Activated CD4-positive, alpha-beta T cell treated with anti-CD3 and anti-CD28 coated beads, Interleukin-2, amount 50 U/mL, for 16 hours (primary cell): Measurements from ENCODE around the gene HOXB13.

ENCODE experiments used
- DNase-seq: peaks from one replicate; pipeline ENCODE4 v3.0.0-alpha.2; 2020

HOXB13 gene

DNA sequence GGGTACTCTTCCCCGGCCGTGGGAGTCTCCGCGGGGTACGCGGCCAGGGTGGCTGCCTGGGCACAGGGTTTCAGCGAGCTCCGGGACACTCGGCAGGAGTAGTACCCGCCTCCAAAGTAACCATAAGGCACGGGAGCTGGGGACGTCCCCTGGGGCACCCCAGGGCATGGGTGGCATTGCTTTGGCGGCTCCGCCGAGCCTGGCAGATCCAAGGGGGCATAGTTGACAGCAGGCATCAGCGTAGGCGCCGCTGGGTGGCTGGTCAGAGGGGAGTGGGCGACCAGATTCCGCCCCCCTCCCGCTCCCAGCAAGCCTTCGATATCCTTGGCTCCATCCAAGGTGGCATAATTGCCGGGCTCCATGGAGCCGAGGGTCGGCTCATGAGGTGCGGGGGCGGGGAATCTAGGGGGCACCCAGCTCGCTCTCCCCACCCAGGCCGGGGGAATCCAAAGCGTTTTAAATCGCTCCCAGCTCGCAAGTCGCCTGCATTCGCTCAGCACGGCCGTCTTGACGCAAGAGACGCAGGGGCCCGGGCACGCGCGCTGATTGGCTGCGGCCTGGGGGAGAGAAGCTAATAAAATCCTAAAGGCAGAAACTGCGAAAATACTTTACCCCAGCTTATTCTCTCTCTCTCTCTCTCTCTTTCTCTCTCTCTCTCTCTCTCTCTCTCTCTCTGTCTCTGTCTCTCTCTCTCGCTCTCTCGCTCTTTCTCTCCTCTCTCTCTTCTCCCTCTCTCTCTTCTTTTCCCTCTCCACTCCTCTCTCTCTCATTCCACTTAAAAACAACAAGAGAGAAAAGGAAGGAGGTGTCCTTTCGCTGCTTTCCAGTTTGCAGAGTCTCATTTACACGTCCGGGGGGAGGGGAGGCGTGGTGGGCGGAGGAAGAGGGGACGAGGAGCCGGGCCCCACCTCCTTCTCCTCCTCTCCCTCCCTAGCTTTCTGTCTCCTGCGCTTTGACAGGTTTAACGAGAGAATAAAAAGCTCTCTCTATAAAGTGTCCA, at the start of gene HOXB13:
Gene HOXB13, minus strand, starts transcription at position 519 of the 1,000 bp plus-strand sequence. Its CDS starts 157 bp downstream, at position 362.
- peak; percentile 41 for DNase-seq

DNA sequence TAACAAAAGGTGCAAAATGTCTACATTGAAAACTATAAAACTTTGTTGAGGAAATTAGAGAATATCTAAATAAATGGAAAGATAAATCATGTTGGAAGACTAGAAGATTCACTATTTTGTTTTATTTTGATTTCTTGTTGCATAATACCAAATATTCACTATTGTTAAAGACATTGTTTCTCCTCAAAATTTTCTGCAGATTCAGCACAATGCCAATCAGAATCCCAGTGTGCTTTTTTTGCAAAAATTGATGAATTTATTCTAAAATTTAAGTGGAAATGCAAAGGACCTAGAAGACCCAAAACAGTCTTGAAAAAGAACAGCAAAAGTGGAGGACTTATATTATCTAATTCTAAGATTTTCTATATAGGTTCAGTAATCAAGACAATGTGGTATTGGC, 48.1 kb upstream of the HOXB13 start:
- DNase-seq: no peak

DNA sequence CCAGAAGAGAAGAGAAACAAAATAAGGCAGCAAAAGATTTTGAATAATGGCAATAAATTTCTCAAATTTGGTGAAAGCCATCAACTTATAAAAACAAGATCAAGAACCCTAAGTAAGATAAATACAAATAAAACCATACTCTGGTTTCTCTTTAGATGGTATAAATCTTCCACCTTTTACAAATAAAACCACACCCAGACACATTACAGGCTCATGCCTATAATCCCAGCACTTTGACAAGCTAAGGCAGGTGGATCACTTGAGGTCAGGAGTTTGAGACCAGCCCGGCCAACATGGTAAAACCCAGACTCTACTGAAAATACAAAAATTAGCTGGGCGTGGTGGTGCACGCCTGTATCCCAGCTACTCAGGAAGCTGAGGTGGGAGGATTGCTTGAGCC, 44.7 kb upstream of the HOXB13 start:
- no peak for DNase-seq

DNA sequence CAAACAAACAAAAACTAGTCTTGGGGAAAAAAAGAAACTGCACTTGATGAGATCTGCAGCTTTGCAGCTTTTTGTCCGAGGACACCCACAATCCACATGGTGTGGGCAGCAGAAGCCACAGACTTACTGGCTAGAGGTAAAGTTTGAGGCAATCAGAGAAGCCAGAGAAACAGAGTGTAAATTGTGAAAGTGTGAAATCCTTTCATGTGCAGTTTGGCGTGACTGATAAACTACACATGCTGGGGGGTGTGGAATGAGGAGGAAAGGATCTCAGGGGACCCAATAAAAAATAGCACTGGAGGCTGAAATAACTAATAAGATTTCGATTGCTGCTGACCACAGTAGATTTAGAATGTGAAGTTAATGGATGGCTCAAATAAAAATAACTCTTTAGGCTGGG, 42.4 kb upstream of the HOXB13 start:
- no peak for DNase-seq

DNA sequence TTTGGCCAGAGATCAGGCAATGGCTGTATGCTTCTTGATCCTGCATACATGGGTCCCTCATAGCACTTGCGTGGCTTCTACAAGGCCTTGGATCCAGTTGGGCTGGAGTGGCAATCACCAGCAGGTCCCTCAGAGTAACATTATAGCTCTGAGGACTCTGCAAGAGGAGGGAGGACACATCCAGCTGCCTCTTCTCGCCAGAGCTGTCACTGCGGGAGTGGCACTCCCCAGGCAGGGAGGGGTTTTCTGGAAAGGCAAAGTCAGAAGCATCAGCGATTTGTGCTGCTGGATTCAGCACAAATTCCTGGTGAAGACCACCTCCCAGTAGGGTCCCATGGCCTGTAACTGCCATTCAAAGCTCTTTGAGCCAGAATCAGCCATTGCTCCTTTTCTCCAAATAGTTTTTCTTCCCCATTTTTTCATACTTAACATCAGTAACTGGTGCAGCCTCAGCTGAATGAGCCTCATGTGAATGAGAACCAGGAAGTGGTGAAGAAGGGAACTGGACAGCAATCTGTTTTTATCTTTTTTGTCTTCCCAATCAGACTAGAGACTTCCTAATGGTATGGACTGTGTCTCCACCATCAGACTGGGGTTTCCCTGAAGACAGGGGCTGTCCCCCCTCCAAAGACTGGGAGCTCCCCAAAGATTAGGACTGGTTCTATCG, 40.6 kb upstream of the HOXB13 start:
- no peak for DNase-seq

DNA sequence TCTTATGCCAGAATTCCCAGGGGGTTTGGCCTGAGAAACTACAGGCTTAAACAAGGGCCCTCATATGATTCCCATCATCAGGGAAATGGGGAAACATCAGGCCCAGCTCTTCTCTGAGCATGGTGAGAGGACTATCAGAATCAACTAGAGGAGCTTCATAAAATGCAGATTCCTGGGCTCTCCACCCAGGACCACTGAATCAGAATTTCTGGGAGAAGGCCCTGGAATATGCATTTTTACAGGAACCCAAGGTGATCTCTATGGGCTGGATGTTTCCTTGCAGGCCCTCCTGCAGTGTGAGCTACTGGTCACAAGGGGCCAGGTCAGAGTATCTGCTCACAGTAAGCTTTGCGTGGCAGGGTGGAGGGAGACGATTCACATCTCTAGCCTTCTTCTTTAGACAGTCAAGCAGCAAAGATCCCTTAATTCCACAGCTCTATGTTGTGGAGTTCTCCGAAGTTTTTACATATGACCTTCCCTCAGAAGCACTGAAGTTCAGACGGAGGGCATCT, 38.8 kb upstream of the HOXB13 start:
- no peak for DNase-seq

DNA sequence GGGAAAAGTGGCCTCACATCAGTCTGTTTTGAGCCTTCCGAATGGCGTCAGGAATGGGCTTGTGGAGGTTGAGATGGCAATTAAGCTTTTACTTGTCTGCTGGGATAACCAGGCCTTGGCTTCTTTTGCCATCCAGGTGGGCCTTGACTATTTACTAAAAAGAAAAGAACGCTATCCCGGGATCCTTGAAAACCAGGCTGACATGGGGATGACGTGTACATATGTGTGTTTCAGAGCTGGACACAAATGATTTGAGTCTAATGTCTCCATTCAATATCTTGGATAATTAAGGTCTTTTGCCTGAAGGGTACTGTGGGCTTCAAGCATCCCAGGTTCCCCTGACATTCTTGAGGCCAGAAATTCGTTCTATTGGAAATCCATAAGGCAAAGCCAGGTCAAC, 32.6 kb upstream of the HOXB13 start:
- DNase-seq: no peak

DNA sequence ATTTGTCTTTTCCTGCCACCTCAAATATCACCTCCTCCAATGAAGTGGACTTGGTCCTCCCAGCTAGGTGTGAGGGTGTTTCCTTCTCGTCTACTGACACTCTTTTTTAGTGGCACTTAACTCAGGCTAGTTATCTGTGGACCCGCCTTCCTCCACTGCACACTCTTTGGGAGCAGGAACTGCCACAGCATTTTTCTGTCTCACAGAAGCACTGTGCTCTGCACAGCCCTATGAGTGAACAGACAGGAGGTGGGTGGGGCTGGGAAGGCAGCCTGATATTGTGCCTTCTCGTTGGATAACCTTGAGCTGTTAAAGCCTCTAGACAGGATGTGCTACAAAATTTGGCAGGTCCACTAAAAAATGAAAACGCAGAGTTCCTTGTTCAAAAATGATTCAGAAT, 31.9 kb upstream of the HOXB13 start:
- DNase-seq: no peak

DNA sequence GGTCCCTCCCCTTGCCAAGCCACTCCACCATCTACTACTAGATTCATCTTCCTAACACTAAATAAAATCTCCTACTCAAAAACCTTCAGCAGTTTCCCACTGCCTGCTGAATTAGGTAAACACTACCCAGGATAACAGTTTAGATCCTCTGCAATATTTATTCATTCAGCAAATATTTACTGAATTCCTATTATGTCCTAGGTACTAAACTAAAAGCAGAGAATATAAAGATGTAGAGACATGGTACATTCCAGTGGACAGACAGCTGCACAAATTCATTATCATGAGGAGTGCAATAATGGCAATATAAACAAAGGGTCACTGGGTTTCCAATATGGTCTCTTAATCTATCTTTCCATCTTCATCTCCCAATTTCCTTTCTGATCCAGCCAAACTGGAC, 30.7 kb upstream of the HOXB13 start:
- no peak for DNase-seq

DNA sequence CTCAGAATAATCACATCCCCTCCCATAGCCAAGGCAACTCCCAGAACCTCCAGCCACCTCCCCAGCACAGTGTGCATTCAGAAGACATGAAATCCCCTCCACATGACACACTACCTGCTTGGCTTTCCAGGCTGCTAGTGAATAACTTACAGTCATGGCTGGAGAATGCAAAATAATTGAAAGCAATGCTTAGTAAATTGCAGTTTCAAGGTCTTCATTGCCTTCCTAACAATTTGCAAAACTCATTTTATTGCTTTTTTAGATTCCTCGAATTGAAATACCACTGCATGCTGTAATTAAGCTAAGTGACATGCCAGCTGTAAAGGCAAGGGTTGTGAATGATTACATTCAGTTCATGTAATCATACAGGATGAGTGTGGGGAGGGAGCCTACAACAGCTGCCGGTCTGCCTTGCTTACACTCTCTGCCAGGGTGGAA, 29.0 kb upstream of the HOXB13 start:
- DNase-seq: no peak

DNA sequence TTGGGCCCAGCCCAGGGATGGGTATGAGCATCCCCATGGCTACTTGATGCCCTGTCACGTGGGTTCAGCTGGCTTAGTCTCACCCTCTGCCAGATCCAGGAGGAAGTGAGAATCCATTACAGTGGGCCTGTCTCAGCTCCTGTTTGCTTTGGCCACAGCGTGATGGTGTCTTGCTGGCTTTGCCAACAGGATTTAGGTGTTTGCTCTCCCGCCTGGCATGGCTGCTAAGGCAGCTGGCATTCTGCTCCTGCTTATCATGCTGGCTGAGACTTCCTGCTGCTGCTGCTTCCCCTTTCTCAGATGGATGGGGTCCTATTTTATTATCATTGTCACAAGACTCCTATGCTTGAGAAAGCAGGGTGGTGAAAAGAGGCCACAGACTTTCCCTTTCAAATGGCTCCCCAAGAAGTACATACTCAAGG, 28.3 kb upstream of the HOXB13 start:
- DNase-seq: no peak

DNA sequence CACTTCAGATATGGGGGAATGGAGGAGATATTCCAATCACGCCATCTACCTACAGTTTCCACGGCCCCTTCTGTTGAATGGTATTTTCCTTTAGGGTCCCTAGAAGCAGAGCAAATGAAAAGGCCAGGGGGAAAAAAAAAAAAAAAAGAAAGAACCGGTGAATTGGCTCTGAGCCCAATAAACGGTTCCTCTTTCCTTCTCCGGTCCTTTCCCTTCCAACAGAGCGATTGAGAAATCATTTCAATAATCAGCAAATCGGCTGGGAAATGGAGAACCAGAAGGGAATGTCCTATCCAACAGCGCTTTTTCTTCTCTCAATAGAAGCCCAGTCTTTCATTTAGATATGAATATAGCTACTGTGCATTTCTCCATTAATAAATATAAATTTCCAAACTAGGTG, 26.8 kb upstream of the HOXB13 start:
- no peak for DNase-seq

DNA sequence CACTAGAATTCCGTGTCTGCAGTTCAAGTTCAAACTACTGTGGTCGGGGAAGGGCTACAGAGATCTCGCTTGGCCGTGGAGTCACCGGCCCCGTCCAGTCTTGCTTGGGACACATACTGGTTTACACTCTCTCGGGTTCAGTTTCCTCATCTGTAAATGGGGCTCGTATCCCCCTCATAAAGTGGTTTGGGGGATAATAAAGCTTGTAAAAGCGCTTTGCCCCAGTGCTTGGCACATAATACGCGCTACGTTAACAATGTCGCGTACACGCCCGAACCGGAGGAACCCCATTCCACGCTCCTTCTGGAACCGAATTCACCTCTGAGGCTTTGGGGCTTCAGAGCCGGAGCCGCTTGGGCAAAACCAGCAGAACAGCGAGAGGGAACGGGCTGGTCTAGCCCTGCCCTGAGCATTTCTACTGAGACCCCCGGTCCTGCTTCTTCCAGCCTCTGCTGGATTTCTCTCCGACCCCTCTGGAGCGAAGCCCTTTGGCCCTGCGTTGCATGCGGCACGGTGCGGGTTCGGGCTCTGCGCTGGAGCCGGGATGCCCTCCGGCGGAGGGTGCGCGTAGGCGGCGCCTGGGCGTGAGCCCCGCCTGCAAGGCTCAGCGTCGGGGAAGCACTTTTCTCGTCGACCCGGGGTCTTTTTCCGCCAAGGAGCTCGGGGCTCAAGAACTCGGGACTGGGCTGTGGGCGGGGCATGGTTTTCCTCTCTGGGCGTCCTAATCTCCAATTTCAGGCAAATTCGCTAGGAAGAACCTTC, 26.1 kb upstream of the HOXB13 start:
- no peak for DNase-seq

DNA sequence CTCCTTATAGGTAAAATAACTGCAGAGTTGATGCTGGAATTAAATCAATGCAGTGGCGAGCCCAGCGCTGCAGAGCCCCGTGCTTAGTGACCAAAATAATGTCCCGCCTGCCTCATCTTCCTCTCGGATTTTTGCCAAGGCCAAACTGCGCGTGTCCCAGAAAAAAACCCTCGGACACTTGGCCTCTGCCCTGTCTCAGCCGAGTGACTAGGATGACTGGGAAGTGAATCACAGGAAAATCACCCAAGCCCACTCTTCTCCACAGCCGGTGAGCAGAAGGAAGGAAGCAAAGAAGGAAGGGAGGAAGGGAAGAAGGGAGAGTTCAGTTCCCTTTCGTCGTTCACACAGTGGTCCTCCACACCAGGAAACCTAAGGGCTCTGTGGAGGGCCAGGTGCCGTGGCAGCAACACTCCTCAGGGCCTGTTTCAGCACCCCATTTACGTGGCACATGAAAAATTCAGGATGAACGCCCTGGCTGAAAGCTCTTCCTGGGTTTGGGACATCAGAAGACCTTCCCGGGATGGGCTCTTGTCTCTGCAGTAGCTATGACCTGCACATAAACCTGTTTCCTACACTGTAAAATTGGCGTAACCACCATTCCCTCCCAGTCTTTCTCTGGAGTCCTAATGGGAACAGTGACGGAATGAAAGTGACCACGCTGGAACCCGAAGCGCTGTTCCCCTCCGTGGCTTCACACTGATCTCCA, 25.4 kb upstream of the HOXB13 start:
- DNase-seq: no peak

DNA sequence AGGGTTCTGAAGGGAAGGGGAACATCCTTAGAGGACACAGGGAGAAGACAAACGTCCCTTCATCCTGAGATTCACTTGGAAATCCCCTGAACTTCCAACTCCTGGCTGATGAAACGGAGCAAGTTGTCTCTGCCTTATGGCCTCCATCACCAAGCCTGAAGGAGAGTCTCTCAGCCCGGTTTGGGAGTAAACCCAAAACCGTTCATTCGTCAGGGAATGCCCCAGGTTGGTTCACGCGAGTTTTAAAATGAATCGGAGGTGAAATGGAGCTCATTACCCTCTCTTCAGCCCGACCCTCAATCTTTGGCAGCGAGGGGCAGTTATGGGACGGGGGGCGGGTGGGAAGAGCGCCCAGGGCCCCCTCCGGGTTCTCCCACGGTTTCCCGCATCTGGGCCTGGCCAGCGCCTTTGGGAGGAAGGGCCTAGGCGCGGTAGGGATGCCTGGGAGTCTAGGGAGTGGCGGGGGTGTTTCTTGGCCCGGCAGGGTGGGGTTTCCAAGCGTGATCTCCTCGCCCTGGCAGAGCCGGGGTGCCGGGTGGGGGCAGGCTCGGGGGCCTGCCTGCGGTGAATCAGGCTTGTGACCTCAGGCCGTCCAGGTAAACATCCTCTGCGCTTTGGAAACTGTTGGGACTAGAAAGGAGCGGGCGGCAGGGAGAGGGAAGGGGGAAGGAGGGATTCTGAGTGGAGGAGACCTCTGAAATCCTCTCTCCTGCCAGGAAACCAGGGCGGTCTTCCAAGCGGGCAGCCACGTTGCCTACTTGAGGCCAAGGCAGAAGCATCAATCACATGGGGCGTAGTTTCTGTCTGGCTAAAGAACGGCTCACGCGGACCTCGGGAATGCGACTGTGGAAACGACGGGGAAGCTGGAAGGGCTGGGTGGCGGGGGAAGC, 24.1 kb upstream of the HOXB13 start:
- no peak for DNase-seq

DNA sequence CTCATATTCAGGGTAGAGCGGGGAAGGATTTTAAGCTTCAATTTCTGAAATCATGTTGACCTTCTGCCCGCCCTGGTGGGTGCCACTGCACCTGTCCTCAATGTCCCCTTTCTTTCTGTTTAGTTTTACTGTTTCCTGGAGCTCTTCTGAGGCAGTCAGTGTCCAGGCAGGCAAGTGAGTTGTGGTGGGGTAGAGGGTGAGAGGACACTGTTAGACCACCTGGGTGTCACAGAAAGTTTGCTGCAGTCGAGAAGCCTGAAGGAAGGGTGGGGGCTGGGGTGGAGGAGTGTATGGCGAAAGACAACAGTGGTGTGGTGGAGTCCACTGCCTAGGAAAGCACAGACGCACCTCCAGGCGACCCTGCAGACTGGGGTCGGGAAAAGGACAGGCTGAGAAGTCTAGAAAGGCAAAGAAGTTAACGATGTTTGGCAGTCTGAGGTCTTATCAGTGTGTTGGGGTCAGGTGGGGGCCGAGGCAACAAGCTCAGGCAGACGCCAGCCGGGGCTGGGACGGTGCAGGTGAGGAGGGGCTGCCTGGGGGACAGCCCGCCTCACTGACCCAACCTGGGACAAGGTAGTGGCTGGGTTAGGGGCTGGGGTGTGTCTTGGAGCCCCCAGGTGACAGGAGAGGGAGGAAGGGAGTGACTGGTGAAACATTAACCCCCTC, 23.3 kb upstream of the HOXB13 start:
- no peak for DNase-seq

DNA sequence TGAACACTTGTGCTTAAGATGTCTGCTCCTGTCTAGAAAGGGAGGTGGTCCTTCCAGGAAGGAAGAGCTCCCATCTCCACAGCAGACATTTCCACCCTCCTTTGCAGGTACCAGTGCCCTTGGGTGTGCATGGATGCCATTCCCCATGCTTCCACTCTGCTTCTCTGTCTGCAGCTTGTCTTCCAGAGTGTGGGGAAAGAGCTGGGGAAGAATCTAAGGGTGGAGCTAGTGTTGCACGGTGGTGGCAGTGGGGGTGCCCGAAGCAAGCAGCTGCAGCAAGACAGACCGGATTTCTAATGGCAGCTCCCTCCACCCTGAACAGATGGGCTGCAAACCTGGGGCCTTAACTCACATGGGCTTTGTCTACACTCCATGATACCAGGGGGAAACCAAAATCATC, 22.6 kb upstream of the HOXB13 start:
- no peak for DNase-seq

DNA sequence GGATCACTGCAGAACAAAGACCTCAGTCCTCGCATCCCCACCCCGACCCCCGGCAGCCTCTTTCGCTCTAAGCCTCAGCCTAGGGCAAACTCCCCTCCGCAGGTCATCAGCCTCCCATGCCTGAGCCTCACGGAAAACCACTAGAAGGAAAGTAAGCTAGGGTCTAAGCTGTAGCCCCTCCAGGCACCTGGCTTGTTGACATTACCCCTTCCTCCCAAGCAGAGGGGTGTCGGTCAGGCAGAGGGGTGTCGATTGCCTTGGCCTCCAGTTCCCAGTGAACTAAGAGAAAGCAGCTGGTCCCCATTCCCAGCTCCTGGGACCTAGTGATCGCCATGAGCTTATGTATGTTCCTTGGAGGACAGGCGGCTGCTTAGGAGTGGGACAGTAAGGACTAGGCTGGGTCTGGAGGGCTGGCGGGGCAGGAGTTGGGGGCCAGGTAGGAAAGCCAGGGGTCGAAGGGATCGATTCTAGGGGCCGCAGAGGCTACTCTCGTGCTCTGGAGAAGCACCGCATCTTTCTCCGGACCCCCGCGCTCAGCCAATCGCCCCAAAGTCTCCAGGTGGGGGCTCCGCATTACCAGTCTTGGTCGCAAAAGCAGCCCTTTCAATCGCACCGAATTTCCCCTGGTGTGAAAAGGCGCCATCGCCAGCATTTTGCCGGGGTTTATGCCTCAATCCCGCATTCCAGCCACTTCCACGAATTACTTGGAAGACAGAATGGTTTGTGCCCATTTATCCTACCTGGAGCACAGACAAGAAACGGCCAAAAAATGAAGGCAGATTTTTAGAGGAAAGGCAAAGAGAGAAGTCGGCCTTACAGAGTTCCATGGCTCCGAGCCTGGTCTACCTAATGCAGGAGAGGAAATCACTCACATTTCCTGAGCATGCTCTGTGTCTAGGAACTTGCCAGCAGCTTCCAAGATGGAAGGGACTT, 21.3 kb upstream of the HOXB13 start:
- DNase-seq: no peak

DNA sequence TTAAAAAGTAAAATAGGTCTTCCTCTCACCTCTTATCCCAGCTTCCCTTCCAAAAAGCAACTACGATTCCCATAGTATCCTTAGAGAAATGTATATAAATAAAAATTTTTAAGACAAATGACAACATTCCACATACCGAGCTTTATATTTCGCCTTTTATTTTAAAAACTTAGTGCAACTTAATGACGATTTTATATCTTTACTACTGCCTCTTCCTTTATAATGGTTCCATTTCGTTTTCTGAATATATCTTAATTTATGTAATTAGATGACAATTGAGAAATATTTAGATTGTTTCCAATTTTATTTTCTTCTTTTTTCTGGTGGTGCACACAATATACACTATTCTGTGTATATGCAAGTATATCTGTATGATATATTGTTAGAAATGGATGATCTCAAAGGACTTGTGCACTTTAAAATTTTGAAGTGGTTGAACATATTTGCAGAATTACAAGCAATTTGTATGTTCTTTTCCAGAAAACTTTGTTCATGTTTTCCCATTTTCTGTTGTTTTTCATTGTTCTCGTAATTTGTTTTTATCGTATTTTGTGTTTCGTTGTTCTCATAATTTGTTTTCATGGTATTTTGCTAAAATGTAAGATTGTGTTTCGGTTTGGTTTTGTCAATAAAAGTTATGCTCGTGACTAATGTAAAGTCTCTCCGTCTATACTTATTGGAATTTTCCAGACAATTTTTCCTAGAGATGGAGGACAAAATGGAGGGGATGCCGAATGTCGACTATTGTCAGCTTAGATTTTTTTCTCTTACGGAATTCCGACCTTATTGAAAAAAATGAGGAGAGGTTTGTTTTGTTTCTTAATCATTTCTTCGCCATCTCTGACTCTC, 20.4 kb upstream of the HOXB13 start:
- no peak for DNase-seq
